ENCODE results near the gene DACH1.

DNA sequence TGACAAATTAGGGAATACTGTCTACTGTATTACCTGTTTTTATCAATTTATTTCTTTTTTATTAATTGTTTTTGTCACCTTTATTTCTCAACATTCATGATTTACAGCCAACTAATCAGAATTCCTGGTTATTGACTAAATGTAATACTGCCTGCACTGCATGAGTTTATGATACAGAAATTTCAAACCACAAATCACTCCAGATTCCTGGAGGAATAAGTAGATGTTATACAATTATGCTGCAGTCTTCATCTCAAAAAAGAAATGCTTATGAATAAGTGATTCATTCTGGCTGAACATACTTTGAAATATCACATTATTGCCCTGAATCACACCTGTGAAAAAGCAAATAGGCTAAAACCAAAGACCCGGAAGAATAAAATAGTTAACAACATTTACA lies 249.7 kb downstream of the DACH1 start:
- no peak for TF ChIP-seq CSDC2 (CRISPR knock-in tag; IDR thresholded peaks at IDR 0.05)
- TF ChIP-seq, protein P1, sequence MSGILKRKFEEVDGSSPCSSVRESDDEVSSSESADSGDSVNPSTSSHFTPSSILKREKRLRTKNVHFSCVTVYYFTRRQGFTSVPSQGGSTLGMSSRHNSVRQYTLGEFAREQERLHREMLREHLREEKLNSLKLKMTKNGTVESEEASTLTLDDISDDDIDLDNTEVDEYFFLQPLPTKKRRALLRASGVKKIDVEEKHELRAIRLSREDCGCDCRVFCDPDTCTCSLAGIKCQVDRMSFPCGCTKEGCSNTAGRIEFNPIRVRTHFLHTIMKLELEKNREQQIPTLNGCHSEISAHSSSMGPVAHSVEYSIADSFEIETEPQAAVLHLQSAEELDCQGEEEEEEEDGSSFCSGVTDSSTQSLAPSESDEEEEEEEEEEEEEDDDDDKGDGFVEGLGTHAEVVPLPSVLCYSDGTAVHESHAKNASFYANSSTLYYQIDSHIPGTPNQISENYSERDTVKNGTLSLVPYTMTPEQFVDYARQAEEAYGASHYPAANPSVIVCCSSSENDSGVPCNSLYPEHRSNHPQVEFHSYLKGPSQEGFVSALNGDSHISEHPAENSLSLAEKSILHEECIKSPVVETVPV (CRISPR knock-in tag; IDR thresholded peaks at IDR 0.05): no peak
- no peak for TF ChIP-seq OSR1 (CRISPR knock-in tag; IDR thresholded peaks at IDR 0.05)
- no peak for TF ChIP-seq ZFP30 (CRISPR knock-in tag; IDR thresholded peaks at IDR 0.05)
- no peak for TF ChIP-seq RARB (CRISPR knock-in tag; IDR thresholded peaks at IDR 0.05)
- no peak for TF ChIP-seq TOX (CRISPR knock-in tag; IDR thresholded peaks at IDR 0.05; ENCODE audit: borderline replicate concordance)
- TF ChIP-seq ZNF565 (CRISPR knock-in tag; conservative IDR thresholded peaks at IDR 0.05; ENCODE audit: low read depth): no peak
- TF ChIP-seq, protein P2, sequence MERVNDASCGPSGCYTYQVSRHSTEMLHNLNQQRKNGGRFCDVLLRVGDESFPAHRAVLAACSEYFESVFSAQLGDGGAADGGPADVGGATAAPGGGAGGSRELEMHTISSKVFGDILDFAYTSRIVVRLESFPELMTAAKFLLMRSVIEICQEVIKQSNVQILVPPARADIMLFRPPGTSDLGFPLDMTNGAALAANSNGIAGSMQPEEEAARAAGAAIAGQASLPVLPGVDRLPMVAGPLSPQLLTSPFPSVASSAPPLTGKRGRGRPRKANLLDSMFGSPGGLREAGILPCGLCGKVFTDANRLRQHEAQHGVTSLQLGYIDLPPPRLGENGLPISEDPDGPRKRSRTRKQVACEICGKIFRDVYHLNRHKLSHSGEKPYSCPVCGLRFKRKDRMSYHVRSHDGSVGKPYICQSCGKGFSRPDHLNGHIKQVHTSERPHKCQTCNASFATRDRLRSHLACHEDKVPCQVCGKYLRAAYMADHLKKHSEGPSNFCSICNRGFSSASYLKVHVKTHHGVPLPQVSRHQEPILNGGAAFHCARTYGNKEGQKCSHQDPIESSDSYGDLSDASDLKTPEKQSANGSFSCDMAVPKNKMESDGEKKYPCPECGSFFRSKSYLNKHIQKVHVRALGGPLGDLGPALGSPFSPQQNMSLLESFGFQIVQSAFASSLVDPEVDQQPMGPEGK (CRISPR knock-in tag; IDR thresholded peaks at IDR 0.05; ENCODE audit: borderline replicate concordance): no peak
- TF ChIP-seq ZFP3 (CRISPR knock-in tag; IDR thresholded peaks at IDR 0.05): no peak
- no peak for TF ChIP-seq SNAI2 (CRISPR knock-in tag; IDR thresholded peaks at IDR 0.05)

Measured in SK-N-SH treated with all-trans-retinoic acid at 6 μM for 48 hours (cell line).